ENCODE data around the gene GRM8.

GRM8 gene

GRCh38 chr7:127186686-127187085 is 66.1 kb downstream of the GRM8 start (continued):
- TF ChIP-seq TSHZ1 (tag by site-specific recombination; IDR thresholded peaks at IDR 0.05; ENCODE audit: borderline replicate concordance) (no peak), ZNF184 (tag by site-specific recombination; IDR thresholded peaks at IDR 0.05) (no peak), ZFP41 (tag by site-specific recombination; IDR thresholded peaks at IDR 0.05; ENCODE audit: borderline replicate concordance) (no peak), CTCF (tag by site-specific recombination; IDR thresholded peaks at IDR 0.05) (no peak), ZNF560 (tag by site-specific recombination; IDR thresholded peaks at IDR 0.05; ENCODE audit: borderline replicate concordance) (no peak), ZNF626 (tag by site-specific recombination; IDR thresholded peaks at IDR 0.05) (no peak)

DNA sequence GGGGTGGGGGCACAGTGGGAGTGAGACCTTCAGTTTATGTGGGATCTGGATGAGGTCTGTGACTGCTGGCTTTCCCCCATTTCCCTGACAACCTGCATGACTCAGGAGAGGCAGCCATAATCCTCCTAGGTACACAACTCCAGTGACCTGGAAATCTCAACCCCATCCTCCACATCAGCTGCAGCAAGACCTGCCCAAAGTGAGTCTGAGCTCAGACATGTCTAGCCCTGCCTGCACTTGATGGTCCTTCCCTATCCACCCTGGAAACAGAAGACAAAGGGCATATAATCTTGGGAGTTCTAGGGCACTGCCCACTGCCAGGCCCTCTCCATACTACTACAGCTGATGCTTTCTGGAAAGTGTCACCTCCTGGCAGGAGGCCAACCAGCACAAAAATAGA is 75.6 kb downstream of the GRM8 start:
- ChIA-PET CTCF (interaction anchor here (0.6 kb wide), 1 partner anchor 9 kb away, joined by 3 read pairs; no protein-coding TSS in a partner anchor), POLR2A (no interaction called here)
- Histone ChIP-seq H3K9me3 (ENCODE audit: control insufficient read depth, insufficient read depth, low read depth, low read length) (no peaks in the 10 kb centered on the region), H3K36me3 (ENCODE audit: control insufficient read depth in 2 of 2, insufficient read depth in 1 of 2, low read length in 2 of 2) (no peaks in the 10 kb centered on the region), H3K27ac (ENCODE audit: extremely low read depth, low read depth, low read length) (no peak overlapping the region), H3K4me3 (ENCODE audit: low read depth, low read length) (no peak overlapping the region), H3K4me1 (ENCODE audit: control insufficient read depth, insufficient read depth, low read length) (no peaks in the 10 kb centered on the region)
- no peak for TF ChIP-seq ZNF433 (tag by site-specific recombination; IDR thresholded peaks at IDR 0.05; ENCODE audit: low read depth)
- TF ChIP-seq, protein P1, sequence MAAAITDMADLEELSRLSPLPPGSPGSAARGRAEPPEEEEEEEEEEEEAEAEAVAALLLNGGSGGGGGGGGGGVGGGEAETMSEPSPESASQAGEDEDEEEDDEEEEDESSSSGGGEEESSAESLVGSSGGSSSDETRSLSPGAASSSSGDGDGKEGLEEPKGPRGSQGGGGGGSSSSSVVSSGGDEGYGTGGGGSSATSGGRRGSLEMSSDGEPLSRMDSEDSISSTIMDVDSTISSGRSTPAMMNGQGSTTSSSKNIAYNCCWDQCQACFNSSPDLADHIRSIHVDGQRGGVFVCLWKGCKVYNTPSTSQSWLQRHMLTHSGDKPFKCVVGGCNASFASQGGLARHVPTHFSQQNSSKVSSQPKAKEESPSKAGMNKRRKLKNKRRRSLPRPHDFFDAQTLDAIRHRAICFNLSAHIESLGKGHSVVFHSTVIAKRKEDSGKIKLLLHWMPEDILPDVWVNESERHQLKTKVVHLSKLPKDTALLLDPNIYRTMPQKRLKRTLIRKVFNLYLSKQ (tag by site-specific recombination; IDR thresholded peaks at IDR 0.05; ENCODE audit: borderline replicate concordance), result no peak
- no peak for TF ChIP-seq GFI1B (tag by site-specific recombination; IDR thresholded peaks at IDR 0.05)
- no peak for TF ChIP-seq ZNF354C (tag by site-specific recombination; IDR thresholded peaks at IDR 0.05; ENCODE audit: borderline replicate concordance, low read depth)
- TF ChIP-seq, protein P2, sequence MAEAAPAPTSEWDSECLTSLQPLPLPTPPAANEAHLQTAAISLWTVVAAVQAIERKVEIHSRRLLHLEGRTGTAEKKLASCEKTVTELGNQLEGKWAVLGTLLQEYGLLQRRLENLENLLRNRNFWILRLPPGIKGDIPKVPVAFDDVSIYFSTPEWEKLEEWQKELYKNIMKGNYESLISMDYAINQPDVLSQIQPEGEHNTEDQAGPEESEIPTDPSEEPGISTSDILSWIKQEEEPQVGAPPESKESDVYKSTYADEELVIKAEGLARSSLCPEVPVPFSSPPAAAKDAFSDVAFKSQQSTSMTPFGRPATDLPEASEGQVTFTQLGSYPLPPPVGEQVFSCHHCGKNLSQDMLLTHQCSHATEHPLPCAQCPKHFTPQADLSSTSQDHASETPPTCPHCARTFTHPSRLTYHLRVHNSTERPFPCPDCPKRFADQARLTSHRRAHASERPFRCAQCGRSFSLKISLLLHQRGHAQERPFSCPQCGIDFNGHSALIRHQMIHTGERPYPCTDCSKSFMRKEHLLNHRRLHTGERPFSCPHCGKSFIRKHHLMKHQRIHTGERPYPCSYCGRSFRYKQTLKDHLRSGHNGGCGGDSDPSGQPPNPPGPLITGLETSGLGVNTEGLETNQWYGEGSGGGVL (tag by site-specific recombination; IDR thresholded peaks at IDR 0.05), result no peak
- TF ChIP-seq ZNF521 (tag by site-specific recombination; IDR thresholded peaks at IDR 0.05), result no peak

DNA sequence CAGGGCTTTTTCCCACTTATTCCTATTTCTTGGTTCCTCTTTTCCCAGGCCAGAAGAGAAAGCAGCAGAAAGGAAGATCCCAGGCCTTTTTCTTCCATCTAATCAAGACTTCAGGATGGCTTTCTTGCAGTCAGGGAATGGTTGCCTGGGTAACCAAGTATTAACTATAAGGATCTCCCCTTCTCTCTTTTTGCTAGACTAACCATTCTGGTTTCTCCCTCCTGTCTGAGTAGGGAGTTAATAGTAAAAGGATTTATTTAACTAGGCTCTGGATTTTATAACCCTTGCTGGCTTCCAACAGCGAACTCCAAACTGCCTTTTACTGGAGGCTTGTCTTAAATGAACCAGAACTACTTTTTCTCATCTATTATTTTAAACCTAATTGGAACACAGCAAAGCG is 90.4 kb downstream of the GRM8 start:
- Histone ChIP-seq H3K4me1 (ENCODE audit: control insufficient read depth, insufficient read depth, low read length) (no peaks in the 10 kb centered on the region), H3K9me3 (ENCODE audit: control insufficient read depth, insufficient read depth, low read depth, low read length) (no peaks in the 10 kb centered on the region), H3K36me3 (ENCODE audit: control insufficient read depth in 2 of 2, insufficient read depth in 1 of 2, low read length in 2 of 2) (no peaks in the 10 kb centered on the region), H3K27ac (ENCODE audit: extremely low read depth, low read depth, low read length) (no peak overlapping the region), H3K4me3 (ENCODE audit: low read depth, low read length) (no peak overlapping the region)
- ChIA-PET POLR2A (no interaction called here), CTCF (no interaction called here)
- no peak for TF ChIP-seq ZNF658 (tag by site-specific recombination; IDR thresholded peaks at IDR 0.05)
- no peak for TF ChIP-seq SCRT1 (tag by site-specific recombination; IDR thresholded peaks at IDR 0.05; ENCODE audit: borderline replicate concordance)
- no peak for TF ChIP-seq ZNF324 (tag by site-specific recombination; IDR thresholded peaks at IDR 0.05)
- no peak for TF ChIP-seq ZNF423 (tag by site-specific recombination; IDR thresholded peaks at IDR 0.05)
- TF ChIP-seq REST (tag by site-specific recombination; IDR thresholded peaks at IDR 0.05), result no peak
- no peak for TF ChIP-seq ZBTB26 (tag by site-specific recombination; optimal IDR thresholded peaks at IDR 0.05)
- no peak for TF ChIP-seq MYNN (tag by site-specific recombination; IDR thresholded peaks at IDR 0.05; ENCODE audit: borderline replicate concordance)
- TF ChIP-seq ZNF701 (tag by site-specific recombination; IDR thresholded peaks at IDR 0.05), result no peak
